T-helper 17 cell (primary cell): ENCODE measurements around the gene TANC1. TPM values are rescaled to one million over a fixed set of nuclear protein-coding genes. Genes with fewer than 3 reads are reported as not detected.

Source experiments
- ATAC-seq: fragments of 150-1000 bp; cut with Tn5 transposase; 2 replicates; pipeline ENCODE4 v1.10.0; 2021; ENCODE audit warnings: mild to moderate bottlenecking, moderate library complexity
- DNase-seq, 3 donors: peaks; one replicate each; pipeline versions ENCODE4 v3.0.0 to v3.0.0-alpha.2; 2020 to 2021
- H3K9me3 ChIP-seq: one replicate; pipeline ENCODE4 v1.7.0; 2013; ENCODE audit warnings: low read length, mild to moderate bottlenecking; ENCODE audit not compliant: control insufficient read depth, poor library complexity, severe bottlenecking
- H3K27ac Mint-ChIP-seq: one replicate; pipeline ENCODE4 v1.8.0; 2022; ENCODE audit warnings: mild to moderate bottlenecking, moderate library complexity, mixed read lengths
- H3K27me3 Mint-ChIP-seq: one replicate; pipeline ENCODE4 v1.8.0; 2022; ENCODE audit warnings: mixed read lengths
- H3K36me3 Mint-ChIP-seq: one replicate; pipeline ENCODE4 v1.8.0; 2022; ENCODE audit warnings: low read depth, mixed read lengths
- H3K4me1 Mint-ChIP-seq: one replicate; pipeline ENCODE4 v1.8.0; 2022; ENCODE audit warnings: mild to moderate bottlenecking, mixed read lengths
- H3K4me3 Mint-ChIP-seq: one replicate; pipeline ENCODE4 v1.8.0; 2022; ENCODE audit warnings: mild to moderate bottlenecking, moderate library complexity, mixed read lengths
- total RNA-seq, 4 donors: library from RNA in 2 of 4; stranded (reverse) in 2 of 4; gene quantifications; one replicate each; pipeline ENCODE4 v1.2.3 and lab custom pipeline; 2022 to 2026

Gene TANC1
- total RNA-seq, 2 donors from 2014 or later, result 1.4 to 2.6 TPM

GRCh38 chr2:159270744-159271379 lies 302.4 kb downstream of the TANC1 start:
- Mint-ChIP-seq H3K4me3 (no peak overlapping the region), H3K27ac (no peak overlapping the region), H3K4me1 (peaks cover 14% of the 10 kb centered on the region), H3K36me3 (peaks cover 18% of the 10 kb centered on the region), H3K27me3 (no peaks in the 10 kb centered on the region)
- no peaks in the 10 kb centered on the region for H3K9me3 ChIP-seq
- ATAC-seq (no peak), DNase-seq (no peak)

- Mint-ChIP-seq H3K4me3 (no peak overlapping the region), H3K36me3 (peaks cover 18% of the 10 kb centered on the region), H3K27ac (no peak overlapping the region), H3K4me1 (peaks cover 14% of the 10 kb centered on the region), H3K27me3 (no peaks in the 10 kb centered on the region)
- no peaks in the 10 kb centered on the region for H3K9me3 ChIP-seq
- DNase-seq (no peak), ATAC-seq (no peak)
Measured at GRCh38 chr2:159272156-159272555, 303.7 kb downstream of the TANC1 start.

- H3K4me1 Mint-ChIP-seq, result peaks cover 7% of the 10 kb centered on the region
- H3K36me3 Mint-ChIP-seq, result peaks cover 11% of the 10 kb centered on the region
- no peak overlapping the region for H3K27ac Mint-ChIP-seq
- ATAC-seq (no peak), DNase-seq (no peak)
- H3K4me3 Mint-ChIP-seq, result no peak overlapping the region
- H3K27me3 Mint-ChIP-seq, result no peaks in the 10 kb centered on the region
- no peaks in the 10 kb centered on the region for H3K9me3 ChIP-seq
Measured at GRCh38 chr2:159275111-159275510, 306.7 kb downstream of the TANC1 start.

GRCh38 chr2:159279700-159280099 lies 311.3 kb downstream of the TANC1 start:
- peaks cover 3% of the 10 kb centered on the region for H3K4me1 Mint-ChIP-seq
- peaks cover 5% of the 10 kb centered on the region for H3K36me3 Mint-ChIP-seq
- DNase-seq (no peak), ATAC-seq (no peak)
- H3K27me3 Mint-ChIP-seq, result no peaks in the 10 kb centered on the region
- no peak overlapping the region for H3K27ac Mint-ChIP-seq
- H3K4me3 Mint-ChIP-seq, result no peak overlapping the region
- no peaks in the 10 kb centered on the region for H3K9me3 ChIP-seq

- Mint-ChIP-seq H3K4me3 (no peak overlapping the region), H3K27me3 (no peaks in the 10 kb centered on the region), H3K4me1 (peaks cover 6% of the 10 kb centered on the region), H3K27ac (no peak overlapping the region), H3K36me3 (no peaks in the 10 kb centered on the region)
- DNase-seq, result no peak
- no peaks in the 10 kb centered on the region for H3K9me3 ChIP-seq
- no peak for ATAC-seq
Measured at GRCh38 chr2:159281002-159281401, 312.6 kb downstream of the TANC1 start.

Other genes starting within 250 kb of the TANC1 start
- not detected for gene DAPL1, start 173.3 kb upstream of the TANC1 start, total RNA-seq